ENCODE data around the gene C3. TPM values are rescaled to one million over a fixed set of nuclear protein-coding genes. Genes with fewer than 3 reads are reported as not detected.

C3 gene
- polyA plus RNA-seq, 1 donor (not counting 4 experiments of a cell fraction or from before 2014, with no cell fraction given), result 10.7 TPM

DNA sequence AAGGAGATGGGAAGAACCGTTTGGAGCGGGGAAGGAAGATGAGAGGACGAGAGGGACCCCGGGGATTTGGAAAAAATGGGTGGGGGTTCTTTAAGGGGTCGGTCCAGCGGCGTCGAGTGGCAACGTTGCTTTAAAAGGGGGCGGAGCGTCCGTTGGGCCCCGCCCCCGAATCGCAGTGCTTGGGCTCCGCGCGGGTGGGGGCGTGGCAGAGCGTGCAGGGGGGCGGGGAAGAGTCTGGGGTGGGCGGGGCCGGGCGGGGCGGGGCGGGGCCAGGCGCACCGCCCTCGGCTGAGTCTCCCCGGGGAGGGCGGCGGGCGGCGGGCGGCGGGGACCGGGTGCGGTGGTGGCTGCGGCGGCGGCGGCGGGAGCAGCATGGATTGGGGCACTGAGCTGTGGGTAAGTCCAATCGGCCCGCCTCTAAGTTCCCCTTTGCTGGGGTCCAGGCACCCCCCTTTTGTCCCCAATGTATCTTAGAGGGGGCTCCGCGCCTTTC, 19.0 kb upstream of the C3 start, which contains the start of gene TRIP10:
TSS of gene TRIP10 (plus strand) at position 291 of the 493 bp plus-strand sequence. CDS start at position 373, 82 bp downstream.
- Histone ChIP-seq H3K36me3 (ENCODE audit: control insufficient read depth in 2 of 2, extremely low read depth in 1 of 2, insufficient read depth in 2 of 2, low read length in 2 of 2) (peaks cover 9 to 13% of the 10 kb centered on the region in 2 experiments), H3K4me3 (ENCODE audit: control insufficient read depth in 2 of 3, extremely low read depth in 1 of 3, insufficient read depth in 2 of 3, low read depth in 1 of 3, low read length in 3 of 3) (peak within 1 kb of the TSS; percentile 67 to 81 (median 70)), H3K27me3 (ENCODE audit: control insufficient read depth, extremely low read depth, insufficient read depth, low read length) (no peaks in the 10 kb centered on the region), H3K4me2 (ENCODE audit: control insufficient read depth, extremely low read depth, insufficient read depth, low read depth, low read length) (peak within 1 kb of the TSS; percentile 89), H3K9ac (ENCODE audit: control insufficient read depth, extremely low read depth, insufficient read depth, low read length) (peak within 1 kb of the TSS; percentile 87), H3K9me3 (ENCODE audit: control insufficient read depth, low read depth, low read length) (no peaks in the 10 kb centered on the region), H3K79me2 (ENCODE audit: control insufficient read depth, insufficient read depth, low read length) (peaks cover 31% of the 10 kb centered on the region), H4K20me1 (ENCODE audit: control insufficient read depth, extremely low read depth, insufficient read depth, low read length) (no peaks in the 10 kb centered on the region), H3K27ac (ENCODE audit: control insufficient read depth, insufficient read depth, low read length) (peak within 1 kb of the TSS; percentile 86), H2AFZ (ENCODE audit: control insufficient read depth, low read length) (peak within 1 kb of the TSS; percentile 81), H3K4me1 (ENCODE audit: control insufficient read depth, extremely low read depth, insufficient read depth, low read length) (peaks cover 38% of the 10 kb centered on the region), H3K9me1 (ENCODE audit: control insufficient read depth, extremely low read depth, insufficient read depth, low read length) (no peaks in the 10 kb centered on the region)
- DNase-seq (ENCODE audit: low read depth, low spot score), result no peak
- no peak for TF ChIP-seq EZH2 (IDR thresholded peaks at IDR 0.05; ENCODE audit: low read length)
- TF ChIP-seq, protein P1, sequence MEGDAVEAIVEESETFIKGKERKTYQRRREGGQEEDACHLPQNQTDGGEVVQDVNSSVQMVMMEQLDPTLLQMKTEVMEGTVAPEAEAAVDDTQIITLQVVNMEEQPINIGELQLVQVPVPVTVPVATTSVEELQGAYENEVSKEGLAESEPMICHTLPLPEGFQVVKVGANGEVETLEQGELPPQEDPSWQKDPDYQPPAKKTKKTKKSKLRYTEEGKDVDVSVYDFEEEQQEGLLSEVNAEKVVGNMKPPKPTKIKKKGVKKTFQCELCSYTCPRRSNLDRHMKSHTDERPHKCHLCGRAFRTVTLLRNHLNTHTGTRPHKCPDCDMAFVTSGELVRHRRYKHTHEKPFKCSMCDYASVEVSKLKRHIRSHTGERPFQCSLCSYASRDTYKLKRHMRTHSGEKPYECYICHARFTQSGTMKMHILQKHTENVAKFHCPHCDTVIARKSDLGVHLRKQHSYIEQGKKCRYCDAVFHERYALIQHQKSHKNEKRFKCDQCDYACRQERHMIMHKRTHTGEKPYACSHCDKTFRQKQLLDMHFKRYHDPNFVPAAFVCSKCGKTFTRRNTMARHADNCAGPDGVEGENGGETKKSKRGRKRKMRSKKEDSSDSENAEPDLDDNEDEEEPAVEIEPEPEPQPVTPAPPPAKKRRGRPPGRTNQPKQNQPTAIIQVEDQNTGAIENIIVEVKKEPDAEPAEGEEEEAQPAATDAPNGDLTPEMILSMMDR (optimal IDR thresholded peaks at IDR 0.05 in 1 of 3, IDR thresholded peaks at IDR 0.05 in 1 of 3, conservative IDR thresholded peaks at IDR 0.05 in 1 of 3; ENCODE audit: extremely low read depth in 1 of 3, insufficient read depth in 2 of 3, low read length in 3 of 3), result no peak
- dilution Hi-C loops (cut with MboI; ENCODE audit: extremely low pct_ligation_motif_present, low sequenced_read_pairs), result no loop called here
- FAIRE-seq, result no peak

DNA sequence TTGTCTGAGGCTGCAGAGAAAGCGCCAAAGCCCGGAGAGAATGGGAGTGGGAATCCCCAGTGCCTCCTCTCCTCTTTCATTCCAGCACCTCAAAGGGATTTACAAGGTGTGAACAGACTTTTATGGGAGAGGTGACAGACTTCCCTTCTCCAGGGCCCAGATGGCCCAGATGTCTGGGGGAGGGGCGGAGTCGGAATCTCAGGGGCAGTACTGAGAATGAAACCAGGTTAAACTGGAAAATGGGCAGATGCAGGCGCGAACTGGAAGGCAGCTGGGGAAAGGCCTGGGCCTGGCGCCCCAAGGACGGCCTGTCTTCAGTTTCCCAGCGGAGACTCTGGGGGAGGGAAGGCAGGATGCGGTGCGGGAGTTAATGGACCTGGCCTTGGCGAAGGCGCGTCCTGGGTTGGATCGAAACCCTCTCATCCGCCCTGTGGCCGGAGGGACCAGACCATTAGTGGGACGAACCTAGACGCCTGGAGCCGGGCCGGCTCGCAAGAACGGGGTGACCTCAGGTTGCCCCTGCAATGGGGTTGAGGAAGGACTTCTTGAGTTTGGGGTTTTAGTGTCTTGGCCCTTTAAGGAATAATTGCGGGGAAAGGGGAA, 18.4 kb upstream of the C3 start:
- Histone ChIP-seq H3K4me2 (ENCODE audit: control insufficient read depth, extremely low read depth, insufficient read depth, low read depth, low read length) (peak overlapping the region; percentile 89), H3K36me3 (ENCODE audit: control insufficient read depth in 2 of 2, extremely low read depth in 1 of 2, insufficient read depth in 2 of 2, low read length in 2 of 2) (peaks cover 4 to 10% of the 10 kb centered on the region in 2 experiments), H3K79me2 (ENCODE audit: control insufficient read depth, insufficient read depth, low read length) (peaks cover 29% of the 10 kb centered on the region), H3K9ac (ENCODE audit: control insufficient read depth, extremely low read depth, insufficient read depth, low read length) (peak overlapping the region; percentile 79), H2AFZ (ENCODE audit: control insufficient read depth, low read length) (peak overlapping the region; percentile 81), H3K9me3 (ENCODE audit: control insufficient read depth, low read depth, low read length) (no peaks in the 10 kb centered on the region), H3K4me1 (ENCODE audit: control insufficient read depth, extremely low read depth, insufficient read depth, low read length) (peaks cover 33% of the 10 kb centered on the region), H4K20me1 (ENCODE audit: control insufficient read depth, extremely low read depth, insufficient read depth, low read length) (no peaks in the 10 kb centered on the region), H3K4me3 (ENCODE audit: control insufficient read depth in 2 of 3, extremely low read depth in 1 of 3, insufficient read depth in 2 of 3, low read depth in 1 of 3, low read length in 3 of 3) (peak overlapping the region; percentile 34 to 67 (median 66)), H3K9me1 (ENCODE audit: control insufficient read depth, extremely low read depth, insufficient read depth, low read length) (no peaks in the 10 kb centered on the region), H3K27me3 (ENCODE audit: control insufficient read depth, extremely low read depth, insufficient read depth, low read length) (no peaks in the 10 kb centered on the region), H3K27ac (ENCODE audit: control insufficient read depth, insufficient read depth, low read length) (peak overlapping the region; percentile 86)
- no peak for TF ChIP-seq EZH2 (IDR thresholded peaks at IDR 0.05; ENCODE audit: low read length)
- TF ChIP-seq, protein P1 (optimal IDR thresholded peaks at IDR 0.05 in 1 of 3, IDR thresholded peaks at IDR 0.05 in 1 of 3, conservative IDR thresholded peaks at IDR 0.05 in 1 of 3; ENCODE audit: extremely low read depth in 1 of 3, insufficient read depth in 2 of 3, low read length in 3 of 3), result no peak
- dilution Hi-C loops (cut with MboI; ENCODE audit: extremely low pct_ligation_motif_present, low sequenced_read_pairs), result no loop called here
- FAIRE-seq, result no peak
- DNase-seq (ENCODE audit: low read depth, low spot score), result no peak

Data from keratinocyte (primary cell).